AG08396 (cell line): ENCODE data around the gene VRK3.
"Not testable (repeated sequence)": the region's sequence is repeated elsewhere in the genome, so short reads cannot be mapped to it uniquely, and the experiment has no call there.

Experiments
- DNase-seq: peaks from one replicate; pipeline ENCODE4 v3.0.0; 2012; ENCODE audit warnings: low spot score, mixed read lengths

VRK3 gene

GRCh38 chr19:50025022-50025793 lies at the start of gene VRK3:
Gene VRK3, minus strand, starts transcription at chr19:50025372. Its CDS starts 9,210 bp downstream, at chr19:50016162.
- peak; percentile 96 for DNase-seq

GRCh38 chr19:50068382-50068781 lies 43.2 kb upstream of the VRK3 start:
- not testable (repeated sequence) for DNase-seq

GRCh38 chr19:50067575-50067974 lies 42.4 kb upstream of the VRK3 start:
- no peak for DNase-seq

- DNase-seq = no peak
Observed at GRCh38 chr19:50065938-50066337, 40.8 kb upstream of the VRK3 start.

- DNase-seq = no peak
Observed at GRCh38 chr19:50061650-50062049, 36.5 kb upstream of the VRK3 start.

GRCh38 chr19:50060107-50060506 lies 34.9 kb upstream of the VRK3 start:
- DNase-seq = no peak

GRCh38 chr19:50059045-50059444 lies 33.9 kb upstream of the VRK3 start:
- no peak for DNase-seq

GRCh38 chr19:50058425-50058824 lies 33.3 kb upstream of the VRK3 start:
- no peak for DNase-seq

GRCh38 chr19:50053119-50053518 lies 27.9 kb upstream of the VRK3 start:
- DNase-seq = no peak

GRCh38 chr19:50051964-50052363 lies 26.8 kb upstream of the VRK3 start:
- no peak for DNase-seq

- not testable (repeated sequence) for DNase-seq
Observed at GRCh38 chr19:50051228-50051895, 26.2 kb upstream of the VRK3 start.

- peak; percentile 88 for DNase-seq
Observed at GRCh38 chr19:50050406-50051227, 25.4 kb upstream of the VRK3 start.

GRCh38 chr19:50047671-50048070 lies 22.5 kb upstream of the VRK3 start:
- DNase-seq = no peak

GRCh38 chr19:50046649-50047503 lies 21.7 kb upstream of the VRK3 start:
- DNase-seq = peak; percentile 25

- DNase-seq = no peak
Observed at GRCh38 chr19:50044922-50045321, 19.8 kb upstream of the VRK3 start.

GRCh38 chr19:50043967-50044366 lies 18.8 kb upstream of the VRK3 start:
- no peak for DNase-seq

GRCh38 chr19:50042363-50043024 lies 17.3 kb upstream of the VRK3 start:
- DNase-seq = no peak

- no peak for DNase-seq
Observed at GRCh38 chr19:50040967-50041366, 15.8 kb upstream of the VRK3 start.

GRCh38 chr19:50039968-50040367 lies 14.8 kb upstream of the VRK3 start:
- DNase-seq = peak; percentile 13

- no peak for DNase-seq
Observed at GRCh38 chr19:50036908-50037307, 11.7 kb upstream of the VRK3 start.

GRCh38 chr19:50030937-50031336 lies 5.8 kb upstream of the VRK3 start:
- no peak for DNase-seq
